HPDE6-E6E7 (cell line): ENCODE results near the gene CALHM6.
"Not testable (repeated sequence)": the region's sequence is repeated elsewhere in the genome, so short reads cannot be mapped to it uniquely, and the experiment has no call there.

ENCODE experiments used
- DNase-seq: peaks from one replicate; pipeline ENCODE4 v3.0.0; 2011; ENCODE audit warnings: missing footprints; ENCODE audit errors: extremely low spot score

The CALHM6 gene

GRCh38 chr6:116476002-116476678 is 15.0 kb downstream of the CALHM6 start:
- DNase-seq: no peak

GRCh38 chr6:116482780-116483179 is 21.6 kb downstream of the CALHM6 start:
- no peak for DNase-seq

- no peak for DNase-seq
Measured at GRCh38 chr6:116483616-116484015, 22.4 kb downstream of the CALHM6 start.

- DNase-seq: no peak
Measured at GRCh38 chr6:116485559-116486184, 24.5 kb downstream of the CALHM6 start.

- DNase-seq: no peak
Measured at GRCh38 chr6:116491610-116492330, 30.6 kb downstream of the CALHM6 start.

GRCh38 chr6:116492331-116493067 is 31.3 kb downstream of the CALHM6 start:
- no peak for DNase-seq

GRCh38 chr6:116495161-116495560 is 34.0 kb downstream of the CALHM6 start:
- DNase-seq: not testable (repeated sequence)

GRCh38 chr6:116497113-116497676 is 36.0 kb downstream of the CALHM6 start:
- no peak for DNase-seq

GRCh38 chr6:116500969-116501433 is 39.8 kb downstream of the CALHM6 start:
- DNase-seq: no peak

GRCh38 chr6:116507324-116507723 is 46.1 kb downstream of the CALHM6 start:
- no peak for DNase-seq

- DNase-seq: no peak
Measured at GRCh38 chr6:116508527-116508926, 47.4 kb downstream of the CALHM6 start.

- DNase-seq: peak; percentile 43
Measured at GRCh38 chr6:116511424-116512110, 50.4 kb downstream of the CALHM6 start, which contains the start of gene CALHM5. CALHM5 (plus strand) TSS chr6:116511639; CDS start chr6:116511697, 58 bp downstream.

GRCh38 chr6:116512111-116512559 is 51.0 kb downstream of the CALHM6 start:
- DNase-seq: no peak

- no peak for DNase-seq
Measured at GRCh38 chr6:116512734-116513133, 51.6 kb downstream of the CALHM6 start.
